Gastroesophageal sphincter (tissue), 3 donors: ENCODE measurements around the gene TMEM163.

Experiments
- CTCF ChIP-seq, 4 experiments: fragments of 200-600 bp in 2 of 4; fragments of 450-650 bp in 2 of 4; sonication (generic) in 1 of 4; IDR thresholded peaks; one replicate each; pipeline ENCODE4 v1.5.1; 2017 to 2019; ENCODE audit warnings: antibody characterized with exemption in 4 of 4, mild to moderate bottlenecking in 2 of 4, moderate library complexity in 2 of 4
- EP300 ChIP-seq: sonication (generic); formaldehyde crosslinking; IDR thresholded peaks from one replicate; pipeline ENCODE4 v1.6.1; 2017; ENCODE audit warnings: antibody characterized with exemption, mild to moderate bottlenecking
- POLR2AphosphoS5 ChIP-seq: sonication (generic); formaldehyde crosslinking; IDR thresholded peaks from one replicate; pipeline ENCODE4 v1.6.1; 2017; ENCODE audit warnings: antibody characterized with exemption

GRCh38 chr2:134573724-134574123, 145.1 kb downstream of the TMEM163 start:
- no peak for TF ChIP-seq CTCF (IDR thresholded peaks at IDR 0.05)
- TF ChIP-seq POLR2AphosphoS5, result no peak
- TF ChIP-seq EP300, result no peak
